ENCODE measurements around the gene HAND1. TPM values are rescaled to one million over a fixed set of nuclear protein-coding genes. Genes with fewer than 3 reads are reported as not detected.

HAND1 gene
- total RNA-seq, 1 experiment from 2014 or later = not detected

DNA sequence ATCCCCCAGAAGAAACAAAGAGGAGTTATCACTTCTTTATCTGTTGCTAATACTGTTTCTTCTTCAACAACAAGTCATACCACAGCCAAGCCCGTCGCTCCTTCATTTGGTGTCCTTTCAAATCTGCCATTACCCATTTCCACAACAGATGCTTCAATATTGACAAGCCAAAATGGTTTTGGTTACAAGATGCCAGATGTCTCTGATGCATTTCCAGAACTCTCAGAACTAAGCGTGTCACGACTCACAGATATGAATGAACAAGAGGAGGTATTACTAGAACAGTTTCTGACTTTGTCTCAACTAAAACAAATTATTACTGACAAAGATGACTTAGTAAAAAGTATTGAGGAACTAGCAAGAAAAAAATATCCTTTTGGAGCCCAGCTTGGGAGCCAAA lies 16.0 kb upstream of the HAND1 start:
- CTCF ChIA-PET = interaction anchor here (0.6 to 19.8 kb wide), 6 partner anchors 9 to 146 kb away, joined by 3 to 207 read pairs (median 3); no protein-coding TSS in a partner anchor
- Mint-ChIP-seq H3K27me3 (ENCODE audit: insufficient read depth, unreplicated experiment) (peaks cover 50% of the 10 kb centered on the region), H3K9me3 (ENCODE audit: unreplicated experiment) (no peaks in the 10 kb centered on the region), H3K27ac (ENCODE audit: low read depth, unreplicated experiment) (no peak overlapping the region), H3K4me1 (ENCODE audit: insufficient read depth, unreplicated experiment) (no peaks in the 10 kb centered on the region), H3K36me3 (ENCODE audit: insufficient read depth, unreplicated experiment) (no peaks in the 10 kb centered on the region), H3K4me3 (ENCODE audit: unreplicated experiment) (no peak overlapping the region)
- no peak for DNase-seq (ENCODE audit: unreplicated experiment)
- intact Hi-C loops (cut with micrococcal nuclease) = no loop called here
- BruUV-seq (replicated peaks) = no TSS peak
- TF ChIP-seq, protein P1, sequence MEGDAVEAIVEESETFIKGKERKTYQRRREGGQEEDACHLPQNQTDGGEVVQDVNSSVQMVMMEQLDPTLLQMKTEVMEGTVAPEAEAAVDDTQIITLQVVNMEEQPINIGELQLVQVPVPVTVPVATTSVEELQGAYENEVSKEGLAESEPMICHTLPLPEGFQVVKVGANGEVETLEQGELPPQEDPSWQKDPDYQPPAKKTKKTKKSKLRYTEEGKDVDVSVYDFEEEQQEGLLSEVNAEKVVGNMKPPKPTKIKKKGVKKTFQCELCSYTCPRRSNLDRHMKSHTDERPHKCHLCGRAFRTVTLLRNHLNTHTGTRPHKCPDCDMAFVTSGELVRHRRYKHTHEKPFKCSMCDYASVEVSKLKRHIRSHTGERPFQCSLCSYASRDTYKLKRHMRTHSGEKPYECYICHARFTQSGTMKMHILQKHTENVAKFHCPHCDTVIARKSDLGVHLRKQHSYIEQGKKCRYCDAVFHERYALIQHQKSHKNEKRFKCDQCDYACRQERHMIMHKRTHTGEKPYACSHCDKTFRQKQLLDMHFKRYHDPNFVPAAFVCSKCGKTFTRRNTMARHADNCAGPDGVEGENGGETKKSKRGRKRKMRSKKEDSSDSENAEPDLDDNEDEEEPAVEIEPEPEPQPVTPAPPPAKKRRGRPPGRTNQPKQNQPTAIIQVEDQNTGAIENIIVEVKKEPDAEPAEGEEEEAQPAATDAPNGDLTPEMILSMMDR (IDR thresholded peaks at IDR 0.05; ENCODE audit: unreplicated experiment) = no peak
- POLR2A ChIA-PET = no interaction called here

DNA sequence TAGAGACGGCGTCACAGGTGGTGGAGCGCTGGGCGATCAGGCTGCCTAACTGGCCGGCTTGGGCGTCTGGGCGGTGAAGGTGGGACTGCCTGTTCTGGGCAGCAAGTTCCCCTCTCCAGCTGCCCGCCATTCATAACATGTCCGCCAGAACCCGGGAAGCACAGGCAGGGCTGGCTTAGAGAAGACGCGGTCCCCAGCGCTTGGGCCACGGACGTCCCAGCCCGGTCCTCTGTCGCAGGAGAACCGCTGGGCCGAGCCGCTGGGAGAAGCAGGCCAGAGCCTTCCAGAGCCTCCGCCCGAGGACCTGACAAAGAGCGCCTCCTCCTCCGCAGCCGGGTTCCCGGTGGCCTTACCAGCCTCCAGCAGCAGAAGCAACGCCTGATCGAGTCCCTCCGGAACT lies 15.2 kb upstream of the HAND1 start:
- no TSS peak for BruUV-seq (replicated peaks)
- no peaks in the 10 kb centered on the region for H3K9me3 Mint-ChIP-seq (ENCODE audit: unreplicated experiment)
- intact Hi-C loops (cut with micrococcal nuclease) = no loop called here
- no peak for DNase-seq (ENCODE audit: unreplicated experiment)
- H3K27me3 Mint-ChIP-seq (ENCODE audit: insufficient read depth, unreplicated experiment) = peaks cover 58% of the 10 kb centered on the region
- H3K4me3 Mint-ChIP-seq (ENCODE audit: unreplicated experiment) = no peak overlapping the region
- no peak overlapping the region for H3K27ac Mint-ChIP-seq (ENCODE audit: low read depth, unreplicated experiment)
- TF ChIP-seq, protein P1 (IDR thresholded peaks at IDR 0.05; ENCODE audit: unreplicated experiment) = no peak
- H3K4me1 Mint-ChIP-seq (ENCODE audit: insufficient read depth, unreplicated experiment) = no peaks in the 10 kb centered on the region
- ChIA-PET POLR2A (no interaction called here), CTCF (interaction anchor here (0.6 to 1.3 kb wide), 4 partner anchors 13 to 89 kb away, joined by 3 to 4 read pairs (median 3); no protein-coding TSS in a partner anchor)
- H3K36me3 Mint-ChIP-seq (ENCODE audit: insufficient read depth, unreplicated experiment) = no peaks in the 10 kb centered on the region

DNA sequence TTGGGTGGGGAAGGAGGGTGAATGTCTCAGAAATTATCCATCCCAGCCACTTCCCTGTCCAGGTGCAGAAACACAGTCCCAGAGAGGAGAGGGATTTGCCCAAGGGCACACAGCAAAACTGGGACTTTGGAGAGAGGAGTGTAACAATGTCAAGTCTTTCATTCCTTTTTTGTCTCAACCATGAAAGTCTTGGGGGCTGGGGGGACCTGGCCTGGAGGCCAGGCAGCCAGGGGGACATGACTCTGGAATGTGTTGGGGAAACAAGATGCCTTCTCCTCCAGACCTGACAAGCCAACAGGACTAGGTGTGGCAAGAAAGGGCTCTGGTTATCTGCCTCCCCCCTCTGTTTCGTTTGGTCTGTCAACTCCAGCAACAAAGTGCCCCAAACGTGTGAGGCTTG lies 13.9 kb upstream of the HAND1 start:
- Mint-ChIP-seq H3K9me3 (ENCODE audit: unreplicated experiment) (no peaks in the 10 kb centered on the region), H3K36me3 (ENCODE audit: insufficient read depth, unreplicated experiment) (no peaks in the 10 kb centered on the region), H3K4me1 (ENCODE audit: insufficient read depth, unreplicated experiment) (no peaks in the 10 kb centered on the region), H3K4me3 (ENCODE audit: unreplicated experiment) (no peak overlapping the region), H3K27ac (ENCODE audit: low read depth, unreplicated experiment) (no peak overlapping the region), H3K27me3 (ENCODE audit: insufficient read depth, unreplicated experiment) (peaks cover 71% of the 10 kb centered on the region)
- ChIA-PET POLR2A (interaction anchor here (0.6 kb wide), 1 partner anchor 10 kb away, joined by 3 read pairs; no protein-coding TSS in a partner anchor), CTCF (interaction anchor here (0.6 kb wide), 2 partner anchors 26 to 29 kb away, joined by 3 read pairs; no protein-coding TSS in a partner anchor)
- no TSS peak for BruUV-seq (replicated peaks)
- intact Hi-C loops (cut with micrococcal nuclease) = no loop called here
- DNase-seq (ENCODE audit: unreplicated experiment) = no peak
- TF ChIP-seq, protein P1 (IDR thresholded peaks at IDR 0.05; ENCODE audit: unreplicated experiment) = no peak

DNA sequence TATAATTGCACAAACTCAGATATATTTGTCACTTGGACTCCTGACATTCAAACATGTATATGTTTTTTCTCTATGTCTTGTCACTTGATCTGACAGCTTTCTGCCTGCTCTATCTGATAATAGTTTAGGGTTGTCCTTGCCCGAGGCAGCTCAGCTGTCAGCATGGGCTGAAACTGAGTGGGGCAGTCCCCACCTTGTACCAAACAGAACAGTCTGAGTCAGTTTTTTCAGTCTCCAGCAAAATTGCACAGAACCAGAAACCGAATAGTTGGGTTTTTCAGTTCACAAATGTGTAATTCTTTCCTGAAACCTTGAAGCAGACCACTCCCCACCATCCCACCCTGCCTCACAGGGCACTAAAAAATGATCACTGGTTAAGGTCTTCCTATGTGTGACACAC lies 9.5 kb upstream of the HAND1 start:
- CTCF ChIA-PET = interaction anchor here (0.6 to 4.9 kb wide), 6 partner anchors 20 to 414 kb away, joined by 3 to 35 read pairs (median 6); no protein-coding TSS in a partner anchor
- TF ChIP-seq, protein P1 (IDR thresholded peaks at IDR 0.05; ENCODE audit: unreplicated experiment) = no peak
- Mint-ChIP-seq H3K4me3 (ENCODE audit: unreplicated experiment) (no peak overlapping the region), H3K9me3 (ENCODE audit: unreplicated experiment) (no peaks in the 10 kb centered on the region), H3K36me3 (ENCODE audit: insufficient read depth, unreplicated experiment) (no peaks in the 10 kb centered on the region), H3K4me1 (ENCODE audit: insufficient read depth, unreplicated experiment) (no peaks in the 10 kb centered on the region), H3K27ac (ENCODE audit: low read depth, unreplicated experiment) (no peak overlapping the region), H3K27me3 (ENCODE audit: insufficient read depth, unreplicated experiment) (peaks cover 86% of the 10 kb centered on the region)
- POLR2A ChIA-PET = interaction anchor here (0.6 kb wide), 1 partner anchor 337 kb away, joined by 3 read pairs; no protein-coding TSS in a partner anchor
- intact Hi-C loops (cut with micrococcal nuclease) = no loop called here
- no peak for DNase-seq (ENCODE audit: unreplicated experiment)
- BruUV-seq (replicated peaks) = no TSS peak

All from MCF 10A (cell line).